Skeletal muscle tissue (tissue), 5 donors: ENCODE data around the gene LAMB4. TPM values are rescaled to one million over a fixed set of nuclear protein-coding genes. Genes with fewer than 3 reads are reported as not detected.

Experiments used
- H3K27ac ChIP-seq: one replicate; pipeline ENCODE4 v1.7.0; 2013; ENCODE audit warnings: mild to moderate bottlenecking, low read depth, low read length, inconsistent platforms
- H3K27me3 ChIP-seq, 3 donors: one replicate each; pipeline ENCODE4 v1.7.0; 2013; ENCODE audit warnings: low read length in 3 of 3; ENCODE audit not compliant: control insufficient read depth in 3 of 3, insufficient read depth in 3 of 3
- H3K36me3 ChIP-seq, 3 donors: one replicate each; pipeline ENCODE4 v1.7.0; 2013; ENCODE audit warnings: low read length in 3 of 3; ENCODE audit not compliant: control insufficient read depth in 3 of 3, insufficient read depth in 3 of 3
- H3K4me1 ChIP-seq, 3 donors: one replicate each; pipeline ENCODE4 v1.7.0; 2013; ENCODE audit warnings: low read length in 3 of 3, mild to moderate bottlenecking in 3 of 3; ENCODE audit not compliant: control insufficient read depth in 3 of 3, insufficient read depth in 3 of 3
- H3K4me3 ChIP-seq, 3 donors: one replicate each; pipeline ENCODE4 v1.7.0; 2013; ENCODE audit warnings: low read length in 3 of 3
- H3K9ac ChIP-seq, 3 donors: one replicate each; pipeline ENCODE4 v1.7.0; 2013; ENCODE audit warnings: low read length in 3 of 3, mild to moderate bottlenecking in 3 of 3, moderate library complexity in 2 of 3, low read depth in 1 of 3
- H3K9me3 ChIP-seq, 3 donors: one replicate each; pipeline ENCODE4 v1.7.0; 2013; ENCODE audit warnings: low read length in 3 of 3; ENCODE audit not compliant: control insufficient read depth in 3 of 3
- small RNA-seq: library from RNA; depleted of rRNA; stranded (forward); fragments of <200 nt; gene quantifications from one replicate; pipeline ENCODE3, GENCODE V24; 2014
- total RNA-seq: library from RNA; depleted of rRNA; stranded (reverse); fragments of >200 nt; gene quantifications from one replicate; pipeline ENCODE4 v1.2.3, GENCODE V29; 2014
- donor health status: Osteomylitis.

The LAMB4 gene
- total RNA-seq, 1 donor from 2014 or later: under 0.01 TPM

DNA sequence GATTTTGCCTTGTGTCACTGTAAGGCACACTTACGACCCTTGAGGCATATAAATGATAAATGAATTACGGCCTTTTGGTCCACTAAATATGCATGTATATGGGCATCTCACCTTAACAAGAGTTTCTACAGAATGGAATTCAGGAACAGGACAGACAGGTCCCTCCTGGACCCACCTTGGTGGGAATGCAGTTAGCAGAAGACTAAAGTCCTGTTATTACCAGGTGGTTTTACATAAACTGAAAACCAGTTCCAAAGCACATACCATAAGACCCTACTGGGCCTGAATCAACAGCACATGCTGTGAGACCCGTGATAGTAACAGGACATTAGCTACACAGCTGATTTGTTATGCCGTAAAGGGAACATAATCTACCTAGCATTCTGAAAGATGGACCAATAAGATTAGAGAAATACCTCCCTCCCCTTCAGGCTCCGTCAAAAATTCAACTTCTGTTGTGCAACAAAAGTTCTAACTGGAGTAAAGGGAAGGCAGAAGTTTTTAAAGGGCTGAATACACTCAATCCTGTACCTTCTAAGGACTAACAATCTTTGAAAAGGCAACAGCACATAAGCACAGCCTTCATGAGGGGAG lies 151.2 kb downstream of the LAMB4 start:
- H3K4me3 ChIP-seq: no peak overlapping the region
- H3K27me3 ChIP-seq: no peaks in the 10 kb centered on the region
- H3K9me3 ChIP-seq: no peaks in the 10 kb centered on the region
- no peak overlapping the region for H3K27ac ChIP-seq
- peaks cover 0 to 6% (median 0%) of the 10 kb centered on the region in 3 donors for H3K36me3 ChIP-seq
- H3K4me1 ChIP-seq: no peaks in the 10 kb centered on the region
- no peak overlapping the region for H3K9ac ChIP-seq

- Histone ChIP-seq H3K4me3 (no peak overlapping the region), H3K9me3 (no peaks in the 10 kb centered on the region), H3K4me1 (no peaks in the 10 kb centered on the region), H3K27ac (no peak overlapping the region), H3K27me3 (no peaks in the 10 kb centered on the region), H3K36me3 (peaks cover 0 to 6% (median 0%) of the 10 kb centered on the region in 3 donors), H3K9ac (no peak overlapping the region)
Measured at GRCh38 chr7:107977048-107977447, 153.1 kb downstream of the LAMB4 start.

DNA sequence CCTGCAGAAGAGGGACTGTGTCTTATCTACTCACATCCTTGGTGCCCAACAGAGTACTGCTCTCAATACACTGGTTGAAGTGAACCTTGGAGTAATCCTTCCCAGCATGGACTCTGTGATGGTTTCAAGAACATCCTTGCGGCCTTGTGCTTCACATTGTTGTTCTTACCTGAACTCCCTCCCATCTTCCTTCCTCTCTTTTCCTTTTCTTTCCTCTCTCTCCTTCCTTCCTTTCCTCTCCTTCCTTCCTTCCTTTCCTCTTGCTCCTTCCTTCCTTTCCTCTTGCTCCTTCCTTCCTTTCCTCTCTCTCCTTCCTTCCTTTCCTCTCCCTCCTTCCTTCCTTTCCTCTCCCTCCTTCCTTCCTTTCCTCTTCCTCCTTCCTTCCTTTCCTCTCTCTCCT lies 153.5 kb downstream of the LAMB4 start:
- Histone ChIP-seq H3K27me3 (no peaks in the 10 kb centered on the region), H3K4me3 (no peak overlapping the region), H3K9me3 (no peaks in the 10 kb centered on the region), H3K4me1 (peaks cover 0 to 3% (median 0%) of the 10 kb centered on the region in 3 donors), H3K9ac (no peak overlapping the region), H3K27ac (no peak overlapping the region), H3K36me3 (peaks cover 0 to 6% (median 0%) of the 10 kb centered on the region in 3 donors)

DNA sequence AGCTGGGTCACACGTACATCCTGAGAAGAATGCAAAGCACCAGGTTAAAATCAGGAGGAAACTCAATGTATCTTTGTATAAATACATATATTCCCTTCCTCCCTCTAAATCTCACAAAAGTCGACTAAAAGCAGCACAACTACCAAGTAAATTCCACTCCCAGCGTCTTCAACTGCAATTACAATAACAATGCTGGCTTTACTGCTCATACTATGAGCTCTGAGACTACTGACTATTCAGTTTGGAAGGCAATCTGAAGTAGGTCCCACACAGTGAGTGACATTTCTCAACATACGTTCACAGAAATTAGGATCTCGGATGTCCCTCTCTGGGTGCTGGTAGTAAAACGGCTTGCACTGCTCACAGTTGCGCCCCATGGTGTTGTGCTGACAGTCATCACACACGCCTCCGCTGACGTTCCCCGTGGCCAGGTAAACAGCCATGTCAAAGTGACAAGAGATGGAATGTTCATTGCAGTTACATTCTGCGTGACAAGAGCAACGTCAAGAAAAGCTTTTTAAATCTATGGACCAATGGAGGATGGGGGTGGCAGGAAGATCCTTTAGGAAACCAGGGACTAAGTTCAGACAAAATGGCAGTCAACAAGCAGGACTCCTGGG lies 154.7 kb downstream of the LAMB4 start:
- Histone ChIP-seq H3K9ac (no peak overlapping the region), H3K9me3 (no peaks in the 10 kb centered on the region), H3K4me1 (peaks cover 0 to 9% (median 0%) of the 10 kb centered on the region in 3 donors), H3K27ac (no peak overlapping the region), H3K36me3 (peaks cover 0 to 6% (median 0%) of the 10 kb centered on the region in 3 donors), H3K4me3 (no peak overlapping the region), H3K27me3 (no peaks in the 10 kb centered on the region)

DNA sequence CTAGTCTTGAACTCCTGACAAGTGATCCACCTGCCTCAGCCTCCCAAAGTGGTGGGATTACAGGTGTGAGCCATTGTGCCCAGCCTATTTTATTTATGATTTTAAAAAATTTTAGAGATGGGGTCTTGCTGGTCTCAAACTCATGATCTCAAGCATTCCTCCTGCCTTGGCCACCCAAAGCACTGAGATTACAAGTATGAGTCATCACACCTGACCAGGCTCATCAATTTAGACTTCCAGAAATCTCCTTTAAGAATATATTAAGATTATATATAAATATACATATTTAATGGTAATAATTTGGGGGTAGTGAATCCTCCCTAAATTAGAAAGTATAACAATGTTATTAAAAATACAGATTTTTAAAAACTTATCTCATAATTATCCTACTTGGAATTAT lies 156.3 kb downstream of the LAMB4 start:
- H3K36me3 ChIP-seq: peaks cover 0 to 6% (median 0%) of the 10 kb centered on the region in 3 donors
- H3K27me3 ChIP-seq: no peaks in the 10 kb centered on the region
- H3K9me3 ChIP-seq: no peaks in the 10 kb centered on the region
- H3K9ac ChIP-seq: no peak overlapping the region
- H3K27ac ChIP-seq: no peak overlapping the region
- peaks cover 0 to 9% (median 0%) of the 10 kb centered on the region in 3 donors for H3K4me1 ChIP-seq
- H3K4me3 ChIP-seq: no peak overlapping the region

Small RNAs within 50 kb of the gene (small RNA-seq; reads per million reads assigned to genes)
- gene RF00012: not detected

Other genes with a start within 250 kb of the LAMB4 start
- 69.4 TPM for gene DLD, start 239.2 kb downstream of the LAMB4 start, total RNA-seq
- gene LAMB1, start 127.2 kb downstream of the LAMB4 start, total RNA-seq: 195 TPM